MCF 10A (cell line): ENCODE data around the gene SP9. TPM values are rescaled to one million over a fixed set of nuclear protein-coding genes. Genes with fewer than 3 reads are reported as not detected.

Source experiments
- BruUV-seq: library from RNA; stranded (reverse); fragments of 400-500 nt; replicated peaks from 2 replicates; lab custom pipeline; 2021; lab: Mats Ljungman, UMichigan
- CTCF ChIA-PET: fragments of 300-600 bp; sonication (Branson Sonifier 250); formaldehyde crosslinking; extraction: SDS; loops from one replicate; lab custom pipeline; 2021; ENCODE audit warnings: antibody characterized with exemption, inconsistent platforms; lab: Yijun Ruan, JAX
- POLR2A ChIA-PET: fragments of 300-600, 350-650 bp; sonication (Branson Sonifier 250); formaldehyde crosslinking; extraction: SDS; loops from one replicate; lab custom pipeline; 2020; ENCODE audit warnings: antibody characterized with exemption, inconsistent platforms; lab: Yijun Ruan, JAX
- DNase-seq: peaks from one replicate; pipeline ENCODE4 v3.0.0-alpha.2; 2018; ENCODE audit not compliant: unreplicated experiment
- H3K27ac Mint-ChIP-seq: one replicate; pipeline ENCODE4 v1.8.0; 2022; ENCODE audit warnings: mild to moderate bottlenecking, low read depth, mixed read lengths; ENCODE audit not compliant: unreplicated experiment
- H3K27me3 Mint-ChIP-seq: one replicate; pipeline ENCODE4 v1.8.0; 2022; ENCODE audit warnings: mixed read lengths; ENCODE audit not compliant: insufficient read depth, unreplicated experiment
- H3K36me3 Mint-ChIP-seq: one replicate; pipeline ENCODE4 v1.8.0; 2022; ENCODE audit warnings: mild to moderate bottlenecking, moderate library complexity, mixed read lengths; ENCODE audit not compliant: insufficient read depth, unreplicated experiment
- H3K4me1 Mint-ChIP-seq: one replicate; pipeline ENCODE4 v1.8.0; 2022; ENCODE audit warnings: mixed read lengths; ENCODE audit not compliant: insufficient read depth, unreplicated experiment
- H3K4me3 Mint-ChIP-seq: one replicate; pipeline ENCODE4 v1.8.0; 2022; ENCODE audit warnings: mild to moderate bottlenecking, moderate library complexity, mixed read lengths; ENCODE audit not compliant: unreplicated experiment
- H3K9me3 Mint-ChIP-seq: one replicate; pipeline ENCODE4 v1.8.0; 2022; ENCODE audit warnings: mixed read lengths; ENCODE audit not compliant: unreplicated experiment
- CTCF ChIP-seq: fragments of 200-600 bp; IDR thresholded peaks from one replicate; pipeline ENCODE4 v1.8.0; 2022; ENCODE audit warnings: antibody characterized with exemption, mild to moderate bottlenecking; ENCODE audit not compliant: unreplicated experiment
- intact Hi-C: fragments of 100-400 bp; cut with micrococcal nuclease; formaldehyde crosslinking; loops from 2 replicates; pipeline ENCODE4 v1.14.1; 2022
- total RNA-seq: library from RNA; stranded (reverse); gene quantifications from 2 replicates; pipeline ENCODE4 v1.2.3, GENCODE V29; 2022

SP9 gene
- total RNA-seq, 1 experiment from 2014 or later: not detected

- Mint-ChIP-seq H3K9me3 (peaks cover 8% of the 10 kb centered on the region), H3K27me3 (no peaks in the 10 kb centered on the region), H3K4me1 (no peaks in the 10 kb centered on the region), H3K27ac (no peak overlapping the region), H3K36me3 (peaks cover 63% of the 10 kb centered on the region), H3K4me3 (no peak overlapping the region)
- ChIA-PET POLR2A (interaction anchor here (0.6 kb wide), 1 partner anchor 16 kb away, joined by 3 read pairs; no protein-coding TSS in a partner anchor), CTCF (interaction anchor here (0.6 kb wide), 1 partner anchor 47 kb away, joined by 4 read pairs; no protein-coding TSS in a partner anchor)
- no peak for DNase-seq
- no peak for TF ChIP-seq CTCF
- no TSS peak for BruUV-seq
- intact Hi-C loops: no loop called here
Measured at GRCh38 chr2:174365571-174365970, 30.8 kb downstream of the SP9 start.

- Mint-ChIP-seq H3K27ac (no peak overlapping the region), H3K27me3 (no peaks in the 10 kb centered on the region), H3K9me3 (peaks cover 8% of the 10 kb centered on the region), H3K36me3 (peaks cover 75% of the 10 kb centered on the region), H3K4me3 (no peak overlapping the region), H3K4me1 (no peaks in the 10 kb centered on the region)
- intact Hi-C loops: no loop called here
- BruUV-seq: no TSS peak
- TF ChIP-seq CTCF: no peak
- CTCF ChIA-PET: interaction anchor here (0.6 to 1.7 kb wide), 5 partner anchors 10 to 1691 kb away, joined by 3 to 7 read pairs (median 4); no protein-coding TSS in a partner anchor
- POLR2A ChIA-PET: interaction anchor here (1.1 kb wide), 1 partner anchor 121 kb away, joined by 3 read pairs; the partner anchor contains the start of gene OLA1
- no peak for DNase-seq
Measured at GRCh38 chr2:174368691-174369090, 33.9 kb downstream of the SP9 start.

GRCh38 chr2:174376967-174377366 is 42.2 kb downstream of the SP9 start:
- ChIA-PET POLR2A (no interaction called here), CTCF (interaction anchor here (0.6 kb wide), 1 partner anchor 37 kb away, joined by 3 read pairs; no protein-coding TSS in a partner anchor)
- Mint-ChIP-seq H3K27ac (no peak overlapping the region), H3K4me1 (no peaks in the 10 kb centered on the region), H3K36me3 (peaks cover 94% of the 10 kb centered on the region), H3K4me3 (no peak overlapping the region), H3K27me3 (no peaks in the 10 kb centered on the region), H3K9me3 (no peaks in the 10 kb centered on the region)
- intact Hi-C loops: no loop called here
- BruUV-seq: no TSS peak
- DNase-seq: peak; percentile 9
- TF ChIP-seq CTCF: no peak

- H3K4me1 Mint-ChIP-seq: no peaks in the 10 kb centered on the region
- H3K4me3 Mint-ChIP-seq: no peak overlapping the region
- no peak for DNase-seq
- ChIA-PET POLR2A (no interaction called here), CTCF (no interaction called here)
- peaks cover 87% of the 10 kb centered on the region for H3K36me3 Mint-ChIP-seq
- H3K27me3 Mint-ChIP-seq: no peaks in the 10 kb centered on the region
- intact Hi-C loops: no loop called here
- no peak overlapping the region for H3K27ac Mint-ChIP-seq
- H3K9me3 Mint-ChIP-seq: no peaks in the 10 kb centered on the region
- no TSS peak for BruUV-seq
- no peak for TF ChIP-seq CTCF
Measured at GRCh38 chr2:174383796-174384195, 49.0 kb downstream of the SP9 start.
